ENCODE data around the gene OXA1L.
"Not testable (repeated sequence)": the region's sequence is repeated elsewhere in the genome, so short reads cannot be mapped to it uniquely, and the experiment has no call there.

The OXA1L gene

DNA sequence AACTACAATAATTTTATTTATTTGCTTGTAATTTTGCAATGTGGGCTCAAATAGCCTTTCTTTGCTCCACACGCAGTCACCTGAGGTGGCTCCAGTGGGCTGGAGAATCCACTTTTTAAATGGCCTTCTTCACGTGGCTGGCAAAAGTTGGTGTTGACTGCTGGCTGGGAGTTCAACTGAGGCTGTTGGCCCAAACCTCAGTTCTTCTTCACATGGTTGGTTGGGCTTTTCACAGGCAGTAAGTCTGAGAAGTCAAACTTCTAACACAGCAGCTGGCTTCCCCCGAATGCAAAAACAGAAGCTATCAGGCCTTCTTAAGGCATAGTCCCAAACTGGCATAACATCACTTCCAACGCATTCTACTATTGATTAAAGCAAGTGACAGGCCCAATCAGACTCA, 2.1 kb upstream of the OXA1L start:
- DNase-seq (ENCODE audit: low read depth), result no peak
- no peak overlapping the region for H3K4me3 ChIP-seq (ENCODE audit: low read depth, low read length)

DNA sequence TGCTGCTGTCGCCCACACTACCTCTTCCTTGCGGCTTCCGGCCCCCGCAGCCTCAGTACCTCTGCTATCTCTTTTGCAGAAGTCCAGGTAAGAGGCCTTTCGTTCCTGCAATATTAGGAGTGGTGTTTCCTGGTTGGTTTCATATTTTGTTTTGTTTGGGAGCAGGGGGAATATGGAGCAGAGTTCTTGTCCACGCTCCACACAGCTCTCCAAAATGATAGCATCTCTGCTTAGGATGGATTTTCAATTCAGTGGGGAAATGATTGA, 768 bp downstream of the OXA1L start:
- DNase-seq (ENCODE audit: low read depth), result no peak
- H3K4me3 ChIP-seq (ENCODE audit: low read depth, low read length), result peak overlapping the region; percentile 98

- DNase-seq (ENCODE audit: low read depth), result no peak
Measured at GRCh38 chr14:22768947-22769346, 2.5 kb downstream of the OXA1L start.

GRCh38 chr14:22769369-22769768, 2.9 kb downstream of the OXA1L start:
- no peak for DNase-seq (ENCODE audit: low read depth)
- H3K4me3 ChIP-seq (ENCODE audit: low read depth, low read length), result no peak overlapping the region

More at GRCh38 chr14:22768947-22769346, 2.5 kb downstream of the OXA1L start:
- no peak overlapping the region for H3K4me3 ChIP-seq (ENCODE audit: low read depth, low read length)

- H3K4me3 ChIP-seq (ENCODE audit: low read depth, low read length), result no peak overlapping the region
- DNase-seq (ENCODE audit: low read depth), result no peak
Measured at GRCh38 chr14:22770481-22771187, 4.1 kb downstream of the OXA1L start.

- no peak for DNase-seq (ENCODE audit: low read depth)
- no peak overlapping the region for H3K4me3 ChIP-seq (ENCODE audit: low read depth, low read length)
Measured at GRCh38 chr14:22772725-22773124, 6.2 kb downstream of the OXA1L start.

DNA sequence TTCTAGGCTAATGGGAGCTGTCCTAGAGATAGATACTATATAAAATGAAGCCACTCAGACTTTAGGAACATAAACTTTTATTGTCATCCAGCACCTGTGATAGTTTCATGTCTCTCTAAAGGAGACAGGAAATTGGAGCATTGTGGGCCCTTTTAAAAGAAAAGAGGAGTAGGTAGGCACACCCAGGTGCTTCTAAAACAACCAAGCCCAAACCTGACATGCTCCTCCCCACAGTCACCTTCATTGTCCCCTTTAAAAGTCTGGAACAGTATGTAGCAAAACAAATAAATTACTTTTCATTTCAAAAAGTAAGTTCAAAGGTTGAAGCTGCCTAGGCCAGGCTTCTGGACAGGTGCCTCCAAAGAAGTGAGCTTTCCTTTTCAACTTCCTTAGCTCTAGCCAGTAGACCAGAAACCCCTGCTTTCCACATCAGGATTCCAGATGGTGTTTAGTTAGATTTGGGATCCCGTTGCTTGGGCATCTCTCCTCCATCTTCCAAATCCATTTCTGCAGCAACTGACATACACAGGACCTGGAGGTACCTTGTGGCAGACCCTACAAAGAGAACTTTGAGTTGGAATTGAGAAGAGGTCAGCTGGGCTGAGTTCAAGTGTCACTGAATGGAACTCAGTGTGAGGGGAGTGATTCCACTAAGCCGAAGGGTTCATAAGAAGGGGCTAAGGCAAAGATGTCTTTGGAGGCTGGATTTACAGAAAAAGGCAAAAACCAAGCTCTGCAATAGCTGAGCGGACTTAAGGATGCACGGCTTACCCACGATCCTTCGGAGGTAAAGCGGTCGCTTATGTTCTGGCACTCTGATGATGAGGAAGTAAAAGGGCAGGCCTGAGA, 6.9 kb downstream of the OXA1L start:
- no peak for DNase-seq (ENCODE audit: low read depth)
- H3K4me3 ChIP-seq (ENCODE audit: low read depth, low read length), result no peak overlapping the region

- no peak overlapping the region for H3K4me3 ChIP-seq (ENCODE audit: low read depth, low read length)
- no peak for DNase-seq (ENCODE audit: low read depth)
Measured at GRCh38 chr14:22774011-22774706, 7.7 kb downstream of the OXA1L start.

DNA sequence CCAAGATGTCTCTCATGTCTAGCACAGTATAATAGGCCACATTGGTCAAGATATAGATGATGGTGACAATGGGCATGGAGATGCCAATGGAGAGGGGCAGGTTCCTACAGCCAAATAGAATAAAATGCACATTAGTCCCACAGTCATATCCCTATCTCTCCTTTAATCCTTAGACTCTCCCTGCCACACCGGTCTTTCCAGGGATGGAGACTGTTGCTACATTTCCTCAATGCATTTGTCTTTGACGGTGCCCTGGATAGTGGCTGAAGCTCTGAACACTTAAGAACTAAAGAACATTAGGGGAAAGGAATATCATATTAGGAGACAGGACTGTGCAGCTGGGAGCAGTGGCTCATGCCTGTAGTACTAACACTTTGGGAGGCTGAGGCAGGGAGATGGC, 9.7 kb downstream of the OXA1L start:
- H3K4me3 ChIP-seq (ENCODE audit: low read depth, low read length), result no peak overlapping the region
- DNase-seq (ENCODE audit: low read depth), result no peak

DNA sequence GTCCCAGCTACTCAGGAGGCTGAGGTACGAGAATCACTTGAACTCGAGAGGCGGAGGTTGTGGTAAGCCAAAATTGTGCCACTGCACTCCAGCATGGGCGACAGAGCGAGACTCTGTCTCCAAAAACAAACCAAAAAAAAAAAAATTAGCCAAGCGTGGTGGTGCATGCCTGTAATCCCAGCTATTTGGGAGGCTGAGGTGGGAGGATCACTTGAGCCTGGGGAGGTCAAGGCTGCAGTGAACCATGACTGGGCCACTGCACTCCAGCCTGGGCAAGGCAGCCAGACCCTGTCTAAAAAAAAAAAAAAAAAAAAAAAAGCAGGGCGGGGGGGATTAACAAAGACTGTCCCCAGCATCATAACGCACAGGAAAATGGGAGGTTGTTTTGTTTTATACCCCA, 10.4 kb downstream of the OXA1L start:
- DNase-seq (ENCODE audit: low read depth); H3K4me3 ChIP-seq (ENCODE audit: low read depth, low read length): not testable (repeated sequence)

GRCh38 chr14:22778084-22778483, 11.6 kb downstream of the OXA1L start:
- no peak for DNase-seq (ENCODE audit: low read depth)

GRCh38 chr14:22780105-22780679, 13.7 kb downstream of the OXA1L start:
- DNase-seq (ENCODE audit: low read depth), result no peak
- H3K4me3 ChIP-seq (ENCODE audit: low read depth, low read length), result no peak overlapping the region

More at GRCh38 chr14:22778084-22778483, 11.6 kb downstream of the OXA1L start:
- H3K4me3 ChIP-seq (ENCODE audit: low read depth, low read length), result no peak overlapping the region

GRCh38 chr14:22780941-22781300, 14.4 kb downstream of the OXA1L start:
- DNase-seq (ENCODE audit: low read depth), result no peak
- H3K4me3 ChIP-seq (ENCODE audit: low read depth, low read length), result no peak overlapping the region

GRCh38 chr14:22781301-22781991, 15.0 kb downstream of the OXA1L start:
- H3K4me3 ChIP-seq (ENCODE audit: low read depth, low read length), result no peak overlapping the region
- no peak for DNase-seq (ENCODE audit: low read depth)

DNA sequence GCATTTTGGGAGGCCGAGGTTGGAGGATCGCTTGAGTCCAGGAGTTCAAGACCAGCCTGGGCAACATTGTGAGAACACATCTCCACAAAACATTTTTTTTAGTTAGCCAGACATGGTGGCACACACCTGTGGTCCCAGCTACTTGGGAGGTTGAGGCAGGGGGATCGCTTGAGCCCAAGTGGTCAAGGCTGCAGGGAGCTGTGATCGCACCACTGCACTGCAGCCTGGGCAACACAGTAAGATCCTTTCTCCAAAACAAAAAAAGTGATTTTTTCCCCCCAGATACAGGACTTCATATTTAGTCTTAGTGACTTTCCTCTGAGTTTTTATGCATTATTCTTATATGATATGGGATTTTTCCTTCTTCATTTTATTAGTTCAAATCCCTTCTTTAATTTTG, 20.2 kb downstream of the OXA1L start:
- no peak for DNase-seq (ENCODE audit: low read depth)
- H3K4me3 ChIP-seq (ENCODE audit: low read depth, low read length), result no peak overlapping the region

GRCh38 chr14:22791301-22791700, 24.8 kb downstream of the OXA1L start:
- no peak for DNase-seq (ENCODE audit: low read depth)
- no peak overlapping the region for H3K4me3 ChIP-seq (ENCODE audit: low read depth, low read length)

GRCh38 chr14:22792158-22792557, 25.7 kb downstream of the OXA1L start:
- DNase-seq (ENCODE audit: low read depth), result no peak
- no peak overlapping the region for H3K4me3 ChIP-seq (ENCODE audit: low read depth, low read length)

GRCh38 chr14:22793550-22793949, 27.1 kb downstream of the OXA1L start:
- DNase-seq (ENCODE audit: low read depth); H3K4me3 ChIP-seq (ENCODE audit: low read depth, low read length): not testable (repeated sequence)

GRCh38 chr14:22793976-22794375, 27.5 kb downstream of the OXA1L start:
- no peak for DNase-seq (ENCODE audit: low read depth)
- no peak overlapping the region for H3K4me3 ChIP-seq (ENCODE audit: low read depth, low read length)

DNA sequence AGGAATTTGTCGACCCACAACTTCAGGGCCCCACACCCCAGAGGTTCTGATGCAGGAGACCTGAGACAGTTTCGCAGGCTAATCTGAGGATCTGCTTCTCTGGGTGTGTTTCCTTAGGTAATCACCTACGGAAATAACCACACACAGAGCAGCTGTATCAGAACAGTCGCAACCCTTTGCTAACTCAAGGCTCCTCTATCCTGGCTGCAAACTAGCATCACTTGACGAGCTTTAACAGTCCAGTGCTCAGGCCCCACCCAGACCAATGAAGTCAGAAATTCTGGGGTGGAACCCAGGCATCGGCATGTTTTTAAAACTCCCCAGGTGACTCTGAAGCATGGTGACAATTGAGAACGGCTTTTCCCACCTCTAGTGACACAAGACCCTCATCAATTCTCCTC, 28.1 kb downstream of the OXA1L start:
- H3K4me3 ChIP-seq (ENCODE audit: low read depth, low read length), result no peak overlapping the region
- DNase-seq (ENCODE audit: low read depth), result no peak
